Measurements from ENCODE around the gene TMCO4.
"Not testable (repeated sequence)": the region's sequence is repeated elsewhere in the genome, so short reads cannot be mapped to it uniquely, and the experiment has no call there.

Gene TMCO4

DNA sequence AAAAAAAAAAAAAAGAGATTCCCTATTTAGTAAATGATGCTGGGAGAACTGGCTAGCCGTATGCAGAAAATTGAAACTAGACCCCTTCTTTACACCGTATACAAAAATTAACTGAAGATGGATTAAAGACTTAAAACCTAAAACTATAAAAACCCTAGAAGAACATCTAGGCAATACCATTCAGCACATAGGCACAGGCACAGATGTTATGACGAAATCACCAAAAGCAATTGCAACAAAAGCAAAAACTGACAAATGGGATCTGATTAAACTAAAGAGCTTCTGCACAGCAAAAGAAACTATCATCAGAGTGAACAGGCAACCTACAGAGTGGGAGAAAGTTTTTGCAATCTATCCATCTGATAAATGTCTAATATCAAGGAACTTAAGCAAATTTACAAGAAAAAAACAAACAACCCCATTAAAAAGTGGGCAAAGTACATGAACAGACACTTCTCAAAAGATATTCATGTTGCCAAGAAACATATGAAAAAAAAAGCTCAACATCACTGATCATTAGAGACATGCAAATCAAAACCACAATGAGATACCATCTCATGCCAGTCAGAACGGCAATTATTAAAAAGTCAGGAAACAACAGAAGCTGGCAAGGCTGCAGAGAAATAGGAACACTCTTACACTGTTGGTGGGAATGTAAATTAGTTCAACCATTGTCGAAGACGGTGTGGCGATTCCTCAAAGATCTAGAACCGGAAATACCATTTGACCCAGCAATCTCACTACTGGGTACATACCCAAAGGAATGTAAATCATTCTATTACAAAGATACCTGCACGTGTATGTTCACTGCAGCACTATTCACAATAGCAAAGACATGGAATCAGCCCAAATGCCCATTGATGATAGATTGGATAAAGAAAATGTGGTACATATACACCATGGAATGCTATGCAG lies 9.4 kb downstream of the TMCO4 start:
- not testable (repeated sequence) for H3K27me3 ChIP-seq (ENCODE audit: control insufficient read depth, insufficient read depth, low read length); H3K4me3 ChIP-seq (ENCODE audit: low read length); H3K9me3 ChIP-seq (ENCODE audit: control insufficient read depth, low read length); H3K9ac ChIP-seq (ENCODE audit: low read length); H3K36me3 ChIP-seq (ENCODE audit: control insufficient read depth, insufficient read depth, low read length)
- peaks cover 14% of the 10 kb centered on the region for H3K4me1 ChIP-seq (ENCODE audit: control insufficient read depth, insufficient read depth, low read length)

DNA sequence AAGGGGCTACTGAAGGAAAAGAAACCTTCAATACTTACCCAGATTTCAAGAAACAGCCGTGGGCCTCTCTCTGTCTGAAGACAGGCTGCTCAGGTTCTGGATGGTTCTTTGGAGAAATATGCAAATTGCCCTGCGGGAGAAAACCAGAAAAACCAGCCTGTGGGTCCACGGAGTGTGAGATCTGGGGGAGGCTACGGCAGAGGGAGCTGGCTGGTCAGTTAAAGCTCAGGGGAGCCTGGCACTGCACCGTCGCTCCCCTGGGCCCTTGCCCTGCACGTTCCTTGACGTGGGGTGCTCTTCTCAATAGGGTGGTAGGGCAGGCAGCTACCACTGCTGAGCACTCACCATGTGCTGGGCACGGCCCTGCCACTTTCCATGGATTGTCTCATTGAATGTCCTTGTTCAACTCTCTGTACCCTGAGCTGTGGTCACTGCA lies 12.7 kb downstream of the TMCO4 start:
- H3K4me3 ChIP-seq (ENCODE audit: low read length): no peak overlapping the region
- H3K27me3 ChIP-seq (ENCODE audit: control insufficient read depth, insufficient read depth, low read length): no peaks in the 10 kb centered on the region
- no peak overlapping the region for H3K9ac ChIP-seq (ENCODE audit: low read length)
- peaks cover 6% of the 10 kb centered on the region for H3K4me1 ChIP-seq (ENCODE audit: control insufficient read depth, insufficient read depth, low read length)
- H3K9me3 ChIP-seq (ENCODE audit: control insufficient read depth, low read length): no peaks in the 10 kb centered on the region
- H3K36me3 ChIP-seq (ENCODE audit: control insufficient read depth, insufficient read depth, low read length): peaks cover 6% of the 10 kb centered on the region

DNA sequence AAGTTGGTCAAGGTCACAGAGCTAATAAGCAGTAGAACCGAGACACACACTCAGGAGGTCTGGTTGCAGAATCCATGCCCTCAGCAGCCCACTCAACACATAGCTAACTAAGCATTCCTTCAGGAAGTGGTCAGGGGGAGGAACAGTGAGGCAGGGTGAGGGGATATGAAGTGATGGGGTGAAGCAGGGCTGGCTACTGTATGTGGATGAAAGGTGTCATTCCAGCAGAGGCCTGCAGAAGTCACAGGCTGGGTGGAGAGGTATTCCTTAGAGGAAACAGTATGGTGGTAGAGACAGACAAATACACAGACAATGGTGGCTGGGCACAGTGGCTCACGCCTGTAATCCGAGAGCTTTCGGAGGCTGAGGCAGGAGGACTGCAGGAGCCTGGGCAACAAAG lies 14.1 kb downstream of the TMCO4 start:
- H3K27me3 ChIP-seq (ENCODE audit: control insufficient read depth, insufficient read depth, low read length): no peaks in the 10 kb centered on the region
- peaks cover 6% of the 10 kb centered on the region for H3K4me1 ChIP-seq (ENCODE audit: control insufficient read depth, insufficient read depth, low read length)
- H3K4me3 ChIP-seq (ENCODE audit: low read length): no peak overlapping the region
- no peak overlapping the region for H3K9ac ChIP-seq (ENCODE audit: low read length)
- no peaks in the 10 kb centered on the region for H3K9me3 ChIP-seq (ENCODE audit: control insufficient read depth, low read length)
- H3K36me3 ChIP-seq (ENCODE audit: control insufficient read depth, insufficient read depth, low read length): no peaks in the 10 kb centered on the region

DNA sequence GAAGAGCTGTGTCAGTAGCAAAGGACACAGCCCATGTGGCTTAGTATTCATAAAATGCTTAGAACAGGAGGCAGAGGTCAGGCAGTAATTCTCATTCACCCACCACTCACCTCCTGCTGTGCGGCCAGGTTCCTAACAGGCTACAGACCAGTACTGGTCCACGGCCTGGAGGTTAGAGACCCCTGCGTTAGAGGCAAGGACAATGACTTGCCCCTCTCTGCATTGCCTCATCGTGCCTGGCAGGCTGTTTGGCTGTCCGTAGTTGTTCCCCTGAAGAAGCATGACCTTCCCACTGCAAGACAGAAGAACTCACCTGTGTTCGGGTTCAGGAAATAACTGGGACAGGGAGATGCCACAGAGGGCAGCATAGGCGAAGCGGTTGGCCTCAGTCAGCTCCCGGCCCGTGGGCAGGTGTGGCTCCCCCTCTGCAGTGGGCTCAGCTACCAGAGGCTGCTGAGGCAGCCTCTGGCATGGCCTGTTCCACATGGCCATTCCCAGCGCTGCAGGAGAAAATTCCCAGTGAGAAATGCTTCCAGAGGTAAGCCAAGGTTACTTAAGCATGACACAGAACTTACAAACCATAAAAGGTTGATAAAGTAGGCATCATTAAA lies 19.3 kb downstream of the TMCO4 start:
- Histone ChIP-seq H3K4me1 (ENCODE audit: control insufficient read depth, insufficient read depth, low read length) (no peaks in the 10 kb centered on the region), H3K36me3 (ENCODE audit: control insufficient read depth, insufficient read depth, low read length) (no peaks in the 10 kb centered on the region), H3K9ac (ENCODE audit: low read length) (no peak overlapping the region), H3K4me3 (ENCODE audit: low read length) (no peak overlapping the region), H3K9me3 (ENCODE audit: control insufficient read depth, low read length) (no peaks in the 10 kb centered on the region), H3K27me3 (ENCODE audit: control insufficient read depth, insufficient read depth, low read length) (no peaks in the 10 kb centered on the region)

DNA sequence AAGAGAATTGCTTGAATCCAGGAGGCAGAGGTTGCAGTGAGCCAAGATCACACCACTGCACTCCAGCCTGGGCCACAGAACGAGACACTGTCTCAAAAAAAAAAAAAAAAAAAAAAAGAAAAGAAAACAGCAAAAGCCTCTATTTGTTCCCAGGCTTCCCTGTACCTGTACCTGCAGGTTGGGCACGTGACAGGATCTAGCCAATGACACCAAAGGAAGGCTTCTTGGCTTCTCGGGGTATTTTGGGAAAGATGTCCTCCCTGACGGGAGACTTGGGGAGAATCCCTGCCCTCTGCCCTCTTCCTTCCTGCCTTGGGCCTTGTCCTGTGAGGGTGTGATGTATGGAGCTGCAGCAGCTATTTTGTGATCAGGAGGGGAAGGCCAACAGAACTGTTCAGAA lies 22.8 kb downstream of the TMCO4 start:
- H3K9me3 ChIP-seq (ENCODE audit: control insufficient read depth, low read length): no peaks in the 10 kb centered on the region
- H3K9ac ChIP-seq (ENCODE audit: low read length): no peak overlapping the region
- H3K27me3 ChIP-seq (ENCODE audit: control insufficient read depth, insufficient read depth, low read length): no peaks in the 10 kb centered on the region
- no peaks in the 10 kb centered on the region for H3K36me3 ChIP-seq (ENCODE audit: control insufficient read depth, insufficient read depth, low read length)
- no peak overlapping the region for H3K4me3 ChIP-seq (ENCODE audit: low read length)
- H3K4me1 ChIP-seq (ENCODE audit: control insufficient read depth, insufficient read depth, low read length): peaks cover 5% of the 10 kb centered on the region

DNA sequence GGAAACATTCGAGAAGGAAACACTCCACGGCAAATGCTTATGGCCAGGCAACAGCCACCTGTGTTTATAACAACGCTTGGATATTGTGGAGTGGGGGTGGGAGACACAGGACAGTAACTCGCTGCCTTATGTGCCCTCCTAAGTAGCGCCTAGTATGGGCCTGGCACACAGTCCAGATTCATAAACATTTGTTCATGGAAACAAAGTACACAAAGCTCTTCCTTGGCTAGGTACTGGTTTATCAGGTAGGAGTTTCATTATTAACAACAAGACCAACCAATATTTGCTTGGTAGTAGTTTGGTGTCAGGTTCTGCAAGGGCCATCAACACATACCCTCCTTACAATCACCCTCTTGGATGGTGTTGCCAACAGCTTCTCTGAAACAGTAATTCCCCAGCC lies 23.4 kb downstream of the TMCO4 start:
- Histone ChIP-seq H3K9me3 (ENCODE audit: control insufficient read depth, low read length) (no peaks in the 10 kb centered on the region), H3K9ac (ENCODE audit: low read length) (no peak overlapping the region), H3K4me1 (ENCODE audit: control insufficient read depth, insufficient read depth, low read length) (peaks cover 5% of the 10 kb centered on the region), H3K27me3 (ENCODE audit: control insufficient read depth, insufficient read depth, low read length) (no peaks in the 10 kb centered on the region), H3K4me3 (ENCODE audit: low read length) (no peak overlapping the region), H3K36me3 (ENCODE audit: control insufficient read depth, insufficient read depth, low read length) (no peaks in the 10 kb centered on the region)

DNA sequence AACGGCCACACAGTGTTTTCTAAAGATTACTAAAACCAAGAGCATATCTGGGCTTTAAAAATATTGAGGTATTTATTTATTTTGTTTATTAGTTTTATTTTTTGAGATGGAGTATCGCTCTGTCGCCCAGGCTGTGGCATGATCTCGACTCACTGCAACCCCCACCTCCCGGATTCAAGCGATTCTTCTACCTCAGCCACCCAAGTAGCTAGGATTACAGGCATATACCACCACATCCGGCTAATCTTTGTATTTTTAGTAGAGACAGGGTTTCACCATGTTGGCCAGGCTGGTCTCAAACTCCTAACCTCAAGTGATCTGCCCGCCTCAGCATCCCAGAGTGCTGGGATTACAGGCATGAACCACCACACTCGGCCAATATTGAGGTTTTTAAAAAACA lies 23.9 kb downstream of the TMCO4 start:
- H3K27me3 ChIP-seq (ENCODE audit: control insufficient read depth, insufficient read depth, low read length): no peaks in the 10 kb centered on the region
- H3K4me3 ChIP-seq (ENCODE audit: low read length): no peak overlapping the region
- H3K9me3 ChIP-seq (ENCODE audit: control insufficient read depth, low read length): no peaks in the 10 kb centered on the region
- peaks cover 5% of the 10 kb centered on the region for H3K4me1 ChIP-seq (ENCODE audit: control insufficient read depth, insufficient read depth, low read length)
- H3K9ac ChIP-seq (ENCODE audit: low read length): no peak overlapping the region
- H3K36me3 ChIP-seq (ENCODE audit: control insufficient read depth, insufficient read depth, low read length): no peaks in the 10 kb centered on the region

DNA sequence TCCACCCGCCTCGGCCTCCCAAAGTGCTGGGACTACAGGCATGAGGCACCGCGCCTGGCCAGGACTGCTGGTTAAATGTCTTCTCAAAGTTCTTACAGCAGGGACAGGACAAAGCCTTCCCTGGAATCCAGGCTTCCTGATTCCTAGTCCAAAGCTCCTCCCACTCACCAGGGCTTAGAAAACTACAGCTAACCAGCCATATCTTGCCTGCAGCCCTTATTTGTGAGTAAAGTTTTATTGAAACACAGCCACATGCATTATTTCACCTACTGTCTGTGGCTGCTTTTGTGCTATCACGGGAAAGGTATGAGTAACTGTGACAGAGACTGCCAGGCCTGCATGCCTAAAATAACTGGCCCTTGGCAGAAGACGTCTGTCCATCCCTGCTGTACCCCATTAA lies 24.4 kb downstream of the TMCO4 start:
- H3K9ac ChIP-seq (ENCODE audit: low read length): no peak overlapping the region
- no peak overlapping the region for H3K4me3 ChIP-seq (ENCODE audit: low read length)
- H3K36me3 ChIP-seq (ENCODE audit: control insufficient read depth, insufficient read depth, low read length): no peaks in the 10 kb centered on the region
- H3K9me3 ChIP-seq (ENCODE audit: control insufficient read depth, low read length): no peaks in the 10 kb centered on the region
- no peaks in the 10 kb centered on the region for H3K27me3 ChIP-seq (ENCODE audit: control insufficient read depth, insufficient read depth, low read length)
- H3K4me1 ChIP-seq (ENCODE audit: control insufficient read depth, insufficient read depth, low read length): peaks cover 5% of the 10 kb centered on the region

DNA sequence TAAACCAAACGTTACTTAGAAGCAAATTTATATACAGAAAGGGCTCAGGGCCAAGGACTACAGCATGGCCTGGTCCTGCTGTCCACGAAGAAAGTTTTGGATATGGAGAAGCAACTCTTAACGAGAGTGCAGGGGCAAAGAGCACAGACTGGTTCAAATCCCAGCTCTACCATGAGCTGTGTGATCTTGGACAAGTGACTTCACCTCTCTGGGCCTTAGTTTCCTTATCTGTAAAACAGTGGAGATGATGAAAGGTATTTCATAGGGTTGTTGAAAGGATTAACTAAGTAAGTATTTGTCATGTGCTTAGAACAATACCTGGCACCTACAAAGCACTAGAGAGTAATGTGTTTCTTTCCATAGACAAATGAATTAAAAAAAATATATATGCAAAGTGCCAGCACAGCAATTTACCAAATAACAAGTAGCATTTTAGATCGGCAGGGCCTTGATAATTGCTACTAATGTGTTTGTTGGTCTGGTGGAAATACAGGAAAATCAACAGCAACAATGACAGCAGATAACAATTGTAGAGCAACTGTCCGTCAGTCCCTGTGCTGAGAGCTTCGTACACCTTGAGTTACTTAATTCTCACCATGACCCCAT lies 25.4 kb downstream of the TMCO4 start:
- no peak overlapping the region for H3K9ac ChIP-seq (ENCODE audit: low read length)
- no peaks in the 10 kb centered on the region for H3K36me3 ChIP-seq (ENCODE audit: control insufficient read depth, insufficient read depth, low read length)
- no peaks in the 10 kb centered on the region for H3K27me3 ChIP-seq (ENCODE audit: control insufficient read depth, insufficient read depth, low read length)
- no peaks in the 10 kb centered on the region for H3K9me3 ChIP-seq (ENCODE audit: control insufficient read depth, low read length)
- H3K4me3 ChIP-seq (ENCODE audit: low read length): no peak overlapping the region
- H3K4me1 ChIP-seq (ENCODE audit: control insufficient read depth, insufficient read depth, low read length): peaks cover 5% of the 10 kb centered on the region

DNA sequence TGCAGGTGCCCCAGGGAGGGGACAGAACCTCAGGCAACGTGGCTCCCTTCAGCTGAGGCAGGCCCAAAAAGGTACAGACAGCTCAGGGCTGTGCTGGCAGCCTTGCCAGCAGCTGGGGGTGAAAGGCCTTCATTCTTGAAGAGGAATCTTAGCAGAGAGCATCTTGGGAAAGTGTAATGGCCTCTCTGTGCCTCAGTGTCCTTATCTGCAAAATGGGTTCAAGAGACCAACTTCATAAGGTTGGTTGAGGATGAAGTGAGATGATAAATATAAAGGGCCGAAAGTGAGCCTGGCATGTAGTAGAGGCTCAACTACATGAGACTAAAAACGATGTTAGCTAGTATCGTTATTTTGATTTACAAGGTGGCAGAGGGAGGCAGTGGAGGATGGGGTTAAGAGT lies 26.2 kb downstream of the TMCO4 start:
- Histone ChIP-seq H3K4me3 (ENCODE audit: low read length) (no peak overlapping the region), H3K27me3 (ENCODE audit: control insufficient read depth, insufficient read depth, low read length) (no peaks in the 10 kb centered on the region), H3K4me1 (ENCODE audit: control insufficient read depth, insufficient read depth, low read length) (peaks cover 5% of the 10 kb centered on the region), H3K9me3 (ENCODE audit: control insufficient read depth, low read length) (no peaks in the 10 kb centered on the region), H3K36me3 (ENCODE audit: control insufficient read depth, insufficient read depth, low read length) (no peaks in the 10 kb centered on the region), H3K9ac (ENCODE audit: low read length) (no peak overlapping the region)

DNA sequence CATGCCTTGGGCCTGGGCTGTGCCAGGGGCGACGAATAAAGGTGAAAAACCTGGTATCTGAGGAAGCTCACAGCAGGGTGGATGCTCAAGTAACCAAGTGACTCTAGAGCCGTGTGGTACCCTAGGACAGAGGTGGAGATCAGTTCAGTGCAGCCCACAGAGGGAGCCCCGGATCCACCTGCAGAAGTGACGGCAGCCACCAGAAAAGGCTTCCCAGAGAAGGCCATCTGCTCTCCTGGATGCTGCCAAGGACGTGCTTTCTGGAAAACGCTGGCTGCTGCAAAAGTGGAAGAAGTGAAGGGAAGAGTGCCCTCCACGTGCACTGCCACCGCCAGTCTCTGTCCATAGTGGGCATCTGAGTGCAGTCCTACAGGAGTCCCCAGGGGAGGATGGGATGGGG lies 27.7 kb downstream of the TMCO4 start:
- Histone ChIP-seq H3K9me3 (ENCODE audit: control insufficient read depth, low read length) (no peaks in the 10 kb centered on the region), H3K4me3 (ENCODE audit: low read length) (no peak overlapping the region), H3K9ac (ENCODE audit: low read length) (no peak overlapping the region), H3K36me3 (ENCODE audit: control insufficient read depth, insufficient read depth, low read length) (no peaks in the 10 kb centered on the region), H3K27me3 (ENCODE audit: control insufficient read depth, insufficient read depth, low read length) (no peaks in the 10 kb centered on the region), H3K4me1 (ENCODE audit: control insufficient read depth, insufficient read depth, low read length) (peaks cover 5% of the 10 kb centered on the region)

DNA sequence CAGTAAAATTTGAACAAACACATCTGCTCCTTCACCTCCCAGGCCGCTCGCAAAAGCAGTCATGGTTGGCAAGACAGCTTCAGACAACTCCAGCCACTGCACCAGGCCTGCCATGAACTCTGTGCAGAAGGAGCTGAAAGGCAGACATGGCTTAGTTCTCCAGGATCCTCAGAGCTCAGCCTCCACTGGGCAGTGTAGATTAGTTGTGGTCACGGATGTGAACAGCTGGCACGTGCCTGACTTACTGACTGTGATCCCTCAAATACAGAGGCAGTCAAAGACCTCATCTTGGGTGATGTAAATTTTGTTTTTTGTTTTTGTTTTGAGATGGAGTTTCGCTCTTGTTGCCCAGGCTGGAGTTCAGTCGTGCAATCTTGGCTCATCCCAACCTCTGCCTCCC lies 28.4 kb downstream of the TMCO4 start:
- Histone ChIP-seq H3K9me3 (ENCODE audit: control insufficient read depth, low read length) (no peaks in the 10 kb centered on the region), H3K4me1 (ENCODE audit: control insufficient read depth, insufficient read depth, low read length) (peaks cover 5% of the 10 kb centered on the region), H3K36me3 (ENCODE audit: control insufficient read depth, insufficient read depth, low read length) (no peaks in the 10 kb centered on the region), H3K27me3 (ENCODE audit: control insufficient read depth, insufficient read depth, low read length) (no peaks in the 10 kb centered on the region), H3K4me3 (ENCODE audit: low read length) (no peak overlapping the region), H3K9ac (ENCODE audit: low read length) (no peak overlapping the region)

Data from mucosa of stomach (tissue), 1 donor.